NCI-H2196 treated with DMSO at 0.1 percent for 48 hours (cell line): ENCODE measurements around the gene APC.
A peak's percentile ranks its signal among the peaks of the same experiment; 100 is the strongest.
"Not testable (repeated sequence)": the region's sequence is repeated elsewhere in the genome, so short reads cannot be mapped to it uniquely, and the experiment has no call there.

Experiments
- DNase-seq: peaks from one replicate; lab custom pipeline; 2025; ENCODE audit not compliant: unreplicated experiment; lab: John Stamatoyannopoulos, UW

Gene APC

DNA sequence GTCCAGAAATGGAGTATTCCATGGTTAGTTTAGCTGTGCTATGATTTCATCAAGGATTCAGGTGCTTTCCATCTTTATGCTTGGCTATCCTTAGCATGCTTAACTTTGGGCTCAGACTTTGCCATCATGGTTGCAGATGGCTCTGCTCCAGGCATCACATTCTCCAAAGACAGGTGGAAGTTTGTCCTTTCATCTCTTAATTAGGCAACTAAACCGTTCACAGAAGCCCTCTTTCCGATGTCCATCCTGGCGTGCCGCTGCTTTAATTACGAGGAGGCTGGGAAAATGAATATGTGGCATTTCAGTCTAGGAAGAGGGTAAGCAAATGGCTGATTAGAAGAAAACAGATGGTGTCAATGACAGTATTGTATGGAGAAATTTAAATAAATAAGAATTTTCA is 24.5 kb upstream of the APC start:
- no peak for DNase-seq

DNA sequence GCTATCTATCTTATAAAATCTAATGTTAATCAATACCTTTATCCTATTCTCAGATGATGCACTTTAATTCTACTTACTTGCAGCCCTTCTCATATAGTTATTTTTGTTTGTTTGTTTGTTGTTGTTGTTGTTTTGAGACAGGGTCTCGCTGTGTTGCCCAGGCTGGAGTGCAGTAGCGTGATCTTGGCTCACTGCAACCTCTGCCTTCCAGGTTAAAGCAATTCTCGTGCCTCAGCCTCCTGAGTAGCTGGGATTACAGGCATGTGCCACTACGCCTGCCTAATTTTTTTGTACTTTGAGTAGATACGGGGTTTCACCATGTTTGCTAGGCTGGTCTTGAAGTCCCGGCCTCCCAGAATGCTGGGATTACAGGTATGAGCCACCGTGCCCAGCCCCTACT is 20.8 kb upstream of the APC start:
- not testable (repeated sequence) for DNase-seq

DNA sequence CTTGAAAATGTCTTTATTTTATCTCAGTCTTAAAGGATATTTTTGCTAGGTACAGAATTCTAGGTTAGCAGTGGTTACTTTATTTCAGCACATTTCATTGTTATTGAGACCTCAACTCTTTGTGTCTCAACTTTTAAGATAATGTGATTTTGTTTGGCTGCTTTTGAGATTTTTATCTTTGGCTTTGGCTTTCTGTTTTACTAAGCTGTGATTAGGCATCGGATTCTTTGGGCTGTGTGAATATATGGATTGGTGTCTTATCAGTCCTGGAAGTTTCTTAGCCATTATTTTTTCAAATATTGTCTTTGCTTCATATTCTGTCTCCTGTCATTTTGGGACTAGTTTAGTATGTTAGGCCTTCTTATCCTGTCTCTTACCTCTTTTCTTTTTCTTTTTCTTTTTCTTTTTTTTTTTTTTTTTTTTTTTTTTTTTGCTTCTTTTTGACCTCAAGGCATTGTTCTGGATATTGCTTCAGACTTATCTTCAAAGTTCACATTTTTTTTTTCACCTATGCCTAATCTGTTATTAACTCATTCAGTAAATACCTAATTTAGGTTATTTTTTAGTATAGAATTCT is 20.1 kb upstream of the APC start:
- no peak for DNase-seq

DNA sequence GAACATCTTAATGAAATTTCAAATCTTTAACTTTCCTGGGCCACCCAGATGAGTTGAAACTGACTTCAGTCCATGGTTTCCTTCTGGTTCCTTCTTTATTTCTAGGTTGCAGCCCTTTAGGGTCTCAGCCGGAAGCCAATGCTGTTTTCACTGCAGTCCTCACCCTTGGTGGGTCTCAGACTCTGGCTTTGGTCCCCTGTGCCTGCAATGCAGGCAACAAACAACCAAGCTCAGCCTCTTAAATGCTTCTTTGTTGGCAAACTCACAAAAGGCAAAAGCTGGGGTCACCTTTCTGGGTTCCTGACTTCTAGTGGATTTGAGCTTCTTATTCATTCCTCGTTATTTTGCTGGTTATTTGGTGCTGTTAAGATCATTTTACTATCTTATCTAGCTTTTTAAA is 19.3 kb upstream of the APC start:
- DNase-seq: no peak

DNA sequence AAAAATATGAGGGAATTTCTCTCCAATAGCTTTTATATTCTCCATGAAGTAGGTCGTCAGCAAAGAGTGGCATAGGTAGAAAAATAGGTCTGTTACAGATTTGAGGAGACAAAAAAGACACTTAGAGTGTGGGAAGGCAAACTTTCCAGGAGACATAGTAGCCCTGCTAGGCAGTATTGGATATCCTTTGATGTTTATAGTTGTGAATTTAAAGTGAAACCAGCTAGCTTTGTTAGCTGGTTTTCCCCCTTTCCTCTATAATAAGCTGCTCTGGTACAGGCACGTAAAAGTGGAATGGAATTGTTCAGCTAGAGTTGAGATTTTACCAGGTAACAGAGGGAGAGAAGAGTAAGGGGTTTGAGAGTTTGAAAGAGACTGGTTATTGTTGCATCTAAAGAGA is 17.1 kb upstream of the APC start:
- no peak for DNase-seq

DNA sequence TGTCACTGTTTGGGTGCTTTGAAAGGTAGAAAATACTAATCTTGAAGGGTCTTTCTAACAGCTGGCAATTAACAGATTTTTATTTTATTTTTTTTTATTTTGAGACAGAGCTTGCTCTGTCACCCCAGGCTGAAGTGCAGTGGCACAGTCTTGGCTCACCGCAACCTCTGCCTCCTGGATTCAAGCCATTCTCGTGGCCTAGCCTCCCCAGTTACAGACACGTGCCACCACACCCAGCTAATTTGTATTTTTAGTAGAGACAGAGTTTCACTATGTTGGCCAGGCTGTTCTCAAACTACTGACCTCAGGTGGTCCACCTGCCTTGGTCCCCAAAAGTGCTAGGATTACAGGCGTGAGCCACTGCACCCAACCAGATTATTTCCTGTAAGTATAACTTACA is 12.8 kb upstream of the APC start:
- DNase-seq: no peak

DNA sequence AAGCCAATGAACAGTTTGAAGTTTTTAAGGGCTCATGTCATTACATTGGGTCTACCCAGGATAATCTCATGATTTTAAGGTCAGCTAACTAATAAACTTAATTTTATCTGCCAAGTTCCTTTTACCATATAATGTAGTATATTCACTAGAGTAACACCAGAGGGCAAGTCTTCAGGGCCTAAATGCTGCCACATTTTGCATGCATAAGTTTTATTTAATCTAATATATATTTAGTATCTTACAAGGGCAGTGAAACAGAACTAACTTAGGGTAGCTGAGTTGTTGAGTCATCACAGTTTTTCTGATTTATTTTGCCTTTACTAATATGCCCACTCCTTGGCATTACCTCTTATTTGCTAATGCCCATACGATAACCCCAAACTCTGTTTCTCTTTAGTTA is 8.1 kb upstream of the APC start:
- no peak for DNase-seq

DNA sequence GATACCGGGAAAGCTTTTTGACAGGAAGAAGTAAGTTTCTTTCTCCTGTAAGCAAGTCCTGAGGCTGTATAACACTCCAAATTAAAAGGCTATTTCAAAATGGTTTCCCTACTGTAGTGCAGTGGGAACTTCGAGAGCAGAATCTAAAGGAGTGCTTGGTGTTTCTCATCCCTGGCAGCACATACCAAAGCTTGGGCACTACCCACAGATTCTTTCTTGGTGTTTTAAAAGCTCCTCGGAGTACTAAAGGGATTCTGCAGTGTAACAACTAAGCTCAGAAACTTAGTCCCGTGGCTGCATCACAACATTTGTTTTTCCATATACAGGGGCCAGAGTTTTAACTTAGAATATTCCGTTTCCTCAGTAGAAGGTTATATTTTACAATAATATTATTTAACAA is 5.6 kb upstream of the APC start:
- no peak for DNase-seq

DNA sequence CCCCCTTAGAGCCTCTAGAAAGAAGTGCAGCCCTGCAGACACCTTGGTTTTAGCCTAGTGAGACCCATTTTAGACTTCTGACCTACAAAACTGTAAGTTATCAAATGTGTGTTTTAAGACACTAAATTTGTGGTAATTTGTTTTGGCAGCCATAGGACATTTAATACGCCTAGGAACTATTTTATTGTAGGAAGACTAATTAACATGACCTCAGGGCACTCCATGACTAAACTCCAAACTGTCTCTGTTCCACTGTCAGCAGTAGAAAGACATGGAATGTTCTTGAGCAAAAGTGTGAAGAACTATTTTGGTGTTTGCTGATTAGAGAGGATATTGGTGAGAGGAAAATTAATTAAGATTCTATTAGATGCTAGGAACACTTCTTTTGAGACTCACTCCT is 4.1 kb upstream of the APC start:
- no peak for DNase-seq

DNA sequence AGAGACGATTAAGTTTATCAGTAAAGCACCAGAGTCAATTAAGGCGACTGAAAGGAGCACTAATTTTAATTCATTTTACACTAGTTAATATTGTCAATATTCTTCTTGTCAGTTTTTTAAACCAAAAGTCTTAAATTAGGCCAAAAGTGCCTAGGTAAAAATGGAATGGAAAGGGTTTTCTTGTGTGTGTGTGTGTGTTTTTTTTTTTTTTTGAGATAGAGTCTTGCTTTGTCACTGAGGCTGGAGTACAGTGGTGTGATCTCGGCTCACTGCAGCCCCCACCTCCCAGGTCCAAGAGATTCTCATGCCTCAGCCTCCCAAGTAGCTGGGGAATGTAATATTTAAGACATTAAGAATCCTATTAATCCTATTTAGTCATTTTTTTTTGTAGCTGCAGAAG is 3.1 kb upstream of the APC start:
- no peak for DNase-seq

DNA sequence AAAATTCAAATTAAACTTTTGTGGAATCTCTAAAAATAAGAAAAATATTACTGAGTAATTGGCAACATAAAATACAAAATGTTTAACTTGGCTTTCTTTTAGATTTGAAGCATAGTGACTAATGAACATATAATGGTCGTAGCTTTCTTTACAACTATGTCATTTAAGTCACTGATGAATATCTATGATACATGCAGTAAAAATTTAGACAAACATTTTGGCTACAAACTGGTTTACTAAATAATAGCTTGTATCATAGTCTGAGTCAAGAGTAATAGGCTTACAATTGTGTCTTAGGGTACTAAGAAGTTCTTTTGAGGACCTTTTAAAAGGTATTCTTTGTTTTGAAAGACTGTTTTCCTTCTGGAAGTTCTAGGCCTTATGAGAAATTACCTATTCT is 2.0 kb upstream of the APC start:
- no peak for DNase-seq

DNA sequence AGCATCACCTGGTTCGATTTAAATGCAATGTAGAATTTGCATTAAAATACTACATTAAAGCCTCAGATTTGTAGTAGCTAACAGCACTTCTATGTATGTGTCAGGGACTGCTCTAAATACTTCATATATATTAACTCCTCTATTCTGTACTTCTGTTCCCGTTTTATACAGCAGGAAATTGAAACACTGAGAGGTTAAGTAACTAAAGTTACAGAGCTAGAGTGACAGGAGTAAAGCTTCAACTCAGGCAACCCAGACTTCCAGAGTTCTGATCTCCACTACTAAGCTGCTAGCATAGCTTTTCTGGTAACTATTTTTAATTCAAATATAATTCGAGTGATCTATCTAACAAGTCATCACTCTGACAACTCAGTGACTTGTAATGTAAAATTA is 619 bp upstream of the APC start:
- DNase-seq: no peak

DNA sequence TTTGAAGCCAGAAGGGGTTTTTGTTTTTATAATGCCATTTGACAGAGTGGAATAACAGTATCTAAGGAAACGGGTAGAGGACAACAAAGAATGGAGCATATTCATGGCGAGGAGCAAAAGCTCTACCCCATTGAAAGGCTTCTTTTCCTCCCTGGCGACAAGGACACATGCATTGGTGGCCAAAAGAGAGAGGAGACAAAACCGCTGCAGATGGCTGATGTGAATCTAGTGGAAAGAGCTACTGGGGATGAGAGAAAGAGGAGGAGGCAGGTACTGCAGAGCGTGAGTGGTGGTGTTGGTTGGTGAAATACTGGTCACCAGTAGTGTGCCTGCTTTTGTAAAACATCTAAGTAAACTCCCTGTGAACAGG is 491 bp downstream of the APC start:
- DNase-seq: peak; percentile 8

DNA sequence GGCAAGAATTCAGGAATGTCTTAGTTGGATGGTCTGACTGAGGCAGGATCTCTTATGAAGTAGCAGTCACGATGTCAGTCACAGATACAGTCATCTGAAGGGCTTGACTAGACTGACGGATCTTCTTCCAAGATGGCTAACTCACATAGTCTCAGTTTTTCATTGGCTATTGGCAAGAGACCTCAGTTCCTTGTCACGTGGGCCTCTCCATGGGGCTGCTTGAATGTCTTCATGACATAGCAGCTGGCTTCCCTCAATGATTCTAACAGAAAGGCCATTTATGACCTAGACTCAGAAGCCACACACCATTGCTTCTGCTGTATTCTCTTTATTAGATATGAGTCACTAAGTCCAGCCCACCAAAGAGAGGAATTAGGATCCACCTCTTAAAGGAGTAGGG is 4.7 kb downstream of the APC start:
- DNase-seq: no peak

DNA sequence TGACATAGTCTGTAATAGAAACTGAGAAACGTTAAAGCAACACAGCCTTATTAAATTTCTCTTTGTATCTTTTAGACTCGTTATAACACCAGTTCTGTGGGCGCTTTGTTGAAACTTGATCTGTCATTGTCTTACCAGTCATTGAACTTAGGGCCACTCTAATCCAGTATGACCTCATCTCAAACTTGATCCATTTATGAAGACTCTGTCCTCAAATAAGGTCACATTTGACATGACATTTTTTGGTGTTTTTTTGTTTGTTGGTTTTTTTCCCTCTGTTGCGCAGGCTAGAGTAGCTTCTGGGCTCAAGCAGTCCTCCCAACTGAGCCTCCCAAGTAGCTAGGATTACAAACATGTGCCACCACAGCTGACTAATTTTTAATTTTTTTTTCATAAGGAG is 5.9 kb downstream of the APC start:
- DNase-seq: no peak

DNA sequence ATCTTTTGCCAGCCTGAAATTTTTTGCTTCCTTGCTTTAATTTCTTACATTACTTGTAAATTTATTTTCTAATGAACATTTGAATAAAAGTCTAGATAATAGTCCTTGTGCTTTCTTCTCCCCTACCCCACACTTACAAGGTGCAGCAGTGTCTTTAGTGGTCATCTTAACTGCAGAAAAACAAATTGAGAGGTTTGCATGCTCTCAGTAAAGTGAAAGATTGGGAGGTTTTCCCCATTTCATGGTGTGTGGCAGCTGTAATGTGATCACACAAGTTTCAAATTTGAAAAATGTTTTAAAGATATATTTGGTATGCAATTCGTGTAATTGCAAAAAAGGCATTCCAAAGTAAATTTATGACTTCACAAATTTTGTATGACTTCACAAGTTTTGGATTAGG is 14.7 kb downstream of the APC start:
- DNase-seq: no peak

DNA sequence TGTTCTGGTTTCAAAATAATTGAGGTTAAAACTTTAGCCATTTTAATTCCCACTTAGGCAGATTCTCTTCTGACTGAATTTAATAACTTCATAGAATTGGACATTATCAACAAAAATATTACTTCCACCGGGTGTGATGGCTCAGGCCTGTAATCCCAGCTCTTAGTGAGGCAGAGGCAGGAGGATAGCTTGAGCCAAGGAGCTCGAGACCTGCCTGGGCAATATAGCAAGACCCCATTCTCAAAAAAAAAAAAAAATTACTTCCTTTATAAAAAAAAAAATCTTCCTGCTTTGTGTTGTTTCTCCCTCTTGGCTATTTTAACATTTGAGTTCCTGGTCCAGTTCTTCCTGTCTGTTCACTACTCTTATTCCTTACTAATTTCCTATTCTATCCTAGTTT is 18.0 kb downstream of the APC start:
- no peak for DNase-seq

DNA sequence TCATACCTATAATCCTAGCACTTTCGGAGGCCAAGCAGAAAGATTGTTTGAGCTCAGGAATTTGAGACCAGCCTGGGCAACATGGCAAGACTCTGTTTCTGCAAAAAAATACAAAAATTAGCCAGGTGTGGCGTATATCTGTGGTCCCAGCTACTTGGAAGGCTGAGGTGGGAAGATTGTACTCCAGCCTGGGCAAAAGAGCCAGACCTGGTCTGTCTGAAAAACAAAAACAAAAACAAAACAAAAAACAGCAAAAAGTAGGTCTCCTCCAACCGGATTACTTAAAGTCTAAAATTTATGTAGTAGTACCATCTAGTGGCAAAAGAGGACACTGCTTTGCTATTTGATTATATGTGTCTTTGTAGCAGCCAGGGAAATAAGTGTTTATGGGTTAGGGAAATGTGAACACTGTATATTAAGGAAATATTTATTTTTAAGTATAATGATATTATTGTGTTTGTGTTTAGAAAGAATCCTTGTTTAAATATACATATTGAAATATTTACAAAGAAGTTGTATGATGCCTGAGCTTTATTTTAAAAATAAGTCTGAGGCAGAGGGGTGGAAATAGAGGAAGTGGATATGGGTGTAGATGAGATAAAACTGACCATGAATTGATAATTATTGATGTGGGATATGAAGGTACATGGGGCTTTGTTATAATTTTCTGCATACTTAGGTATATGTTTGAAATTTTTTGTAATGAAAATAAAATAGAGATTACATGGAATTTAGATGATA is 20.0 kb downstream of the APC start:
- peak; percentile 18 for DNase-seq

DNA sequence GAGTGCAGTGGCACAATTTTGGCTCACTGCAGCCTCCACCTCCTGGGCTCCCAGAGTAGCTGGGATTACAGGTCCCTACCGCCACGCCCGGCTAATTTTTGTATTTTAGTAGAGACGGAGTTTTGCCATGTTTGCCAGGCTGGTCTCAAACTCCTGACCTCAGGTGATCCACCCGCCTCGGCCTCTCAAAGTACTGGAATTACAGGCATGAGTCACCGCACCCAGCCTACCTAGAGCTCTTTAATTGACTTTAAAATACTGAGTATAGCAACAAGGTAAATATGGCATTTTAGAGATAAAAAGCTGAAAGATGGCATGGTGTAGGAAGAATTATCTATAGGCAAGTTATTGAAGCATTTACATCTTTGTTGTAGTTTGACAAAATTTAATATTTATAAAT is 21.0 kb downstream of the APC start:
- no peak for DNase-seq

DNA sequence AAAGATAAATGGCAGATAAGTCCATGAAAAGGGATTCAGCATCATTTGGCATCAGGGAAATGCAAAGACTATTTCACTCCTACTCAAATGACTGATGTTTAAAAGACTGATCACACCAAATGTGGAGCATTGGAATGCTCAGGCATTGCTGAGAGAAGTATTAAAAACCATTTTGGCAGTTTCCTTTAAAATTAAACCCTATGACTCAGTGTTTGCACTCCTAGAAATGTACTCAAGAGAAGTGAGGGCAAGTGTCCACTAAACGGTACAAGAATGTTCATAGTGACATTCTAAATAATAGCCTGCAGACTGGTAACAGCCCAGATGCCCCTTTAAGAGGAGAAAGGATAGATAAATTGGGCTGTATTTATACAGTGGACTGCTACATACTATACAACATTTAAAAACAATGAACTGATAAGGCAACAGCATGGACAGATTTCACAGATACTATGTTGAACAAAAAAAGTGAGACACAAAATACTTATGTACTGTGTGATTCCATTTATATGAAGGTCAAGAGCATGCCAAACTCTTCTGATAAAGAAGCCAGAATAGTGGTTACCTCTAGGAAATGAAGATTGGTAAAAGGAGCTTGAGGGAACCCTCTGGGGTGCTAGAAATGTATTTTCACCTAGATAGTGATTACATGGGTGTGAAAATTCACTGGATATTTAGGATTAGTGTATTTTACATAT is 24.6 kb downstream of the APC start:
- DNase-seq: no peak

DNA sequence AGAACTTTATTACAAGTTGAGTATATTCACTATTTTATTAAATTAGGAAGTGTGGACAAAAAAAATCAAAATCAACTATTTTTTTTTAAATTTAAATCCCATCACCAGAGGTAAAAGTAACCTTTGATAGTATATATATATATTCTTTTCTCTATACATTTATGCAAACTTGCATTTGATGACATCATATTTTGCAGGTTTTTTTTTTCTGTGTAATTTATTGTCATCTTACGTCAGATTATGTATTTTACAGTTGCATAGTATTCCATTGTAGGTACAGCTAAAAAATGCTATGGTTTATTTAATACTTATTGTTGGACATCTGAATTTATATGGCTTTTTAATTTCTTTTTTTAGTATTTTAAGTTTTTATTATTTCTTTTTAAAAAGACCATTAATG is 25.5 kb downstream of the APC start:
- DNase-seq: no peak

DNA sequence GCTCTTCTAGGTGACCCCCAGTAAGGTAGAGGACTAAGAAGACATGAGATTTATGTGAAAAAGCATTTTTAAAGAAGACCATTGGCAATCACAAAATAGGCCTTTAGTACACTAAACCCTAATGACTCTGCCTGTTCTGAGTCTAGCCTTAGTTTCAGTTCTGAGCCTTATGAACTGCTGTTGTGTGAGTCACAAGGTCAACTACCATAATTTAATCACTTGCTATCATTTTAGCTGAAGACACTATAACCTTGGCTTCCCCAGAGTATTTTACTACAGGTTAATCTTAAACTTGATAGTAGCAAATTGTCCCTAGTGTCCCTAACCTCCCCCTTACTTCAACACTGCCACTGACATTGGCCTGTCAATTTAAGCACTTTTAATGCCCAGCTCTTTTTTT is 34.4 kb downstream of the APC start:
- no peak for DNase-seq
